GM03348 (cell line): ENCODE measurements around the gene VRK3.

Experiments
- DNase-seq: peaks from one replicate; pipeline ENCODE4 v3.0.0; 2012; ENCODE audit warnings: low spot score

The VRK3 gene

GRCh38 chr19:50030225-50030624 is 5.1 kb upstream of the VRK3 start:
- DNase-seq, result no peak

DNA sequence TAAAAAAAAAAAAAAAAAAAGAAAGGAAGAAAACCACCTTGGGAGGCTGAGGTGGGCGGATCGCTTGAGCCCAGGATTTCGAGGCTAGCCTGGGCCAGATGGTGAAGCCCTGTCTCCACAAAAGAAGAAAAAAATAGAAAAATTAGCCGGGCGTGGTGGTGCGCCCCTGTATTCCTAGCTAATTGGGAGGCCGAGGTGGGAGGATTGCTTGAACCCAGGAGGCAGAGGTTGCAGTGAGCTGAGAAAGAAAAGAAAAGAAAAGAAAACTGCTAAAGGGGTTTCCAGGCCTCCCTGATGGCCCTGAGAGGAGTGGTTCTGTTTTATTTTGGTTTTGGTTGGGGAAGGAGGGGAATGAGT is 1.4 kb upstream of the VRK3 start:
- DNase-seq, result no peak

DNA sequence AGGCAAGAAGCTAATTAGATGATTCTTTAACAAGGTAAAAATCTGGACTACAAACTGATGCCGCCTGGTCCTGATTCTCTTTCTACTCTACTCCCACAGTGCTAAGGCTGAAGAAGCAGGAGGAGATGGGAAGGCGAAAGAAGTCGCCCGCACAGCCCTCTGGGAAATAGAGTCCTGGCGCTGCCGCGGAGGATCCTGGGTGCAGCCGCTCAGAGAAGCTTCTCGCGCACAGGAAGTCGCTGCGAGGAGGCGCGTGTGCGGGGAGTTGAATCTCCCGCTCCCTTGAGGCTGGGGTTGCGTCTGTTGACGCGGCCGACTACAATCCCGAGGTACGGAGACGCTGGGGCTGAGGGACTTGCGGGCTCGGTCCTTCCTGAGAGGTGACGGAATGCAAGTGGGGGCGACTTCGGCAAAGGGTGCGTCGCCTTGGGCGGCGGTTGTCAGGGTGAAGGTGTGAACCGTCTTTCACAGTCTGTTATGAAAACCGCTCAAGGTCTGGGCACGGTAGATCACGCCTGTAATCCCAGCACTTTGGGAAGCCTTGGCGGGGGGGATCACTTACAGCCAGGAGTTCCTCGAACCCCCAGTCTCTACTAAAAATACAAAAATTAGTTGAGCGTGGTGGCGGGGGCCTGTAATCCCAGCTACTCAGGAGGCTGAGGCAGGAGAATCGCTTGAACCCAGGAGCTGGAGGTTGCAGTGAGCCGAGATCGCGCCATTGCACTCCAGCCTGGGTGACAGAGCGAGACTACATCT is 800 bp upstream of the VRK3 start, which contains the start of gene ZNF473:
TSS of gene ZNF473 (plus strand) at position 212 of the 756 bp plus-strand sequence. CDS start 5,078 bp downstream, outside the sequence.
- DNase-seq, result peak; percentile 92

GRCh38 chr19:50024719-50025021 is 502 bp downstream of the VRK3 start:
- no peak for DNase-seq

GRCh38 chr19:50022823-50023222 is 2.3 kb downstream of the VRK3 start:
- no peak for DNase-seq

DNA sequence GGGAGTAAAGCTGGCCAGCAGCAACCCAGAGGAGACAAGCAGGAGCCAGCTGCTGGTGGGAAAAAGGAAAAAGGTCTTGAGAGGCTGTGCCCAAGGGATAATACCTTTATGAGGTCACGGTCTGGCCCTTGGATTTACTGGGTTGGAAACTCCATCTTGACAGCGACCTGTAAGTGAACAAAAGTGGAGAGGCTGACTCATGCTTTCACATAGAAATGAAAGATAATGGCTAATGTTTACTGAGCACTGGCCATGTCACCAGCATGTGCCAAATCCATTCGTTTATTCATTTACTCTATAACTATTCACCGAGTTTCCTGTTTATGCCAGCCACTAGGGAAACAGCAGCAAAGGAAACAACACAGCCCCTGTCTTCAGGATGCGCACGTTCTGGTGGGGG is 4.7 kb downstream of the VRK3 start:
- no peak for DNase-seq

GRCh38 chr19:50016225-50016807 is 8.9 kb downstream of the VRK3 start:
- no peak for DNase-seq

- DNase-seq, result peak; percentile 17
Observed at GRCh38 chr19:50008532-50008931, 16.6 kb downstream of the VRK3 start.

GRCh38 chr19:50007947-50008346 is 17.2 kb downstream of the VRK3 start:
- no peak for DNase-seq

GRCh38 chr19:50007170-50007569 is 18.0 kb downstream of the VRK3 start:
- DNase-seq, result no peak

GRCh38 chr19:50005428-50005827 is 19.7 kb downstream of the VRK3 start:
- DNase-seq, result no peak

DNA sequence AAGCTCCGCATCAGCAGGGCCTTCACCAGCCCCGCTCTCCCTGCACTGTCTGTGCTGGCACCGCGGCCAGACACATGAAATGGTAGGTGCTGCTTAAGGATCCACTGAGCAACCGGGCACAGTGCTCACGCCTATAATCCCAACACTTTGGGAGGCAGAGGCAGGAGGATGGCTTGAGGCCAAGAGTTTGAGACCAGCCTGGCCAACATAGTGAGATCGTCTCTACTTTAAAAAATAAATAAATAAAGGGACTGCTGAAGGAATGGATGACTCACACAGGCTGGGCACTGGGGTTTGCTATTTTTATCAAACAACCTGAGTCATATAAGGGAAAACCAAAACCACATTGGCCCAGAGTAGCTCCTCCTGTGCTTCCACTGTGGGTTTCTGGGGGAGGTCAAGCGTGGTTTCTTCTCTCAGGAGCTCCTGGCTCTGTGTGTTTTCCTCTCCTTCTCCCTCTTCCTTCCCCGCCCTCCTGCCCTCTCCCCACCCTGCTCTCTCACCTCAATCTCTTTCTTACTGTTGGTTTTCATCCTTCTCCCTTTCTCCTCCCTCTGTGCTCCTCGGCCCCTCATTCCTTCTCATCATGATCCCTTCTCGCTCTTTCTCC is 21.3 kb downstream of the VRK3 start:
- peak; percentile 94 for DNase-seq

DNA sequence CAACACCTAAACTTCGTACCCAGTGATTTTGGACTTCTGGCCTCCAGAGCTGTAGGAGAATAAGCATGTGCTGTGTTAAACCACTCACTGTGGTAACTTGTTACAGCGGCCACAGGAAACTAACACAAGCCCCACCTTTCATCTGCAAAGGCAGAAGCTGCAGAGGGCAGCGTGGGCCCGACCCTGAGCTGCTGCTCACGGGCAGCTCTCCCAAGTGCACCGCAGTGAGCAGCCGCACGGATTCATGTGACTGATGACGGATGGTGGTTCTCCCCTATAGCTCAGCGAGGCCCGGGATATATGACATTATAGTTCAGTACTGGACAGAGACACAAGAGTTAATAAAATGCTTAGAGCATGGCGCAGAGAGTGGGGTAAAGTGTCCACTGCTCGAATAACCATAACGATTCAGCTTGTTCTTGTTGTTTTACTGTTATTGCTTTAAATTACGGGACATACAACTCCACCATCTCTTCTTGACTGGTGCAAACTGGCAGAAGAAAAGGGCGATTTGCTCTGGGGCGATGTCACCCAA is 21.9 kb downstream of the VRK3 start:
- DNase-seq, result no peak

- DNase-seq, result no peak
Observed at GRCh38 chr19:50002386-50002960, 22.7 kb downstream of the VRK3 start.

DNA sequence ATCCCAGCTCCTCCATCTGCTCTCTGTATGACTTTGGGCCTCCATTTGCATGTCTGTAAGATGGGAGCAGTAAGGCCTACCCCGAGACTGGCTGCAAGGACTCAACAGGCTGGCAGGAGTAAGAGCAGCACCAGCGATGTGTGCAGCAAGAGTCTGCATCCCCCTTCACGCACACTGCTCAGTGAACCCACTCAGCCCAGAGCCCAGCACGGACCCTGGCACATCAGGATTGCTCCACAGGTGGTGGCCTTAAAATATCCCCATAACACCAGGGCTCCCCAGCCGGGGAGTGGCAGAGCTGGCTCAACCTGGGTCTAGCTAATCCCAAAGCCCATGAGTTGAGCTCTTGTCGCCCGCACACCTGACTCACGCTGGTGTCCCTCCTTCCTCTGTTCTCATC is 23.4 kb downstream of the VRK3 start:
- DNase-seq, result no peak

- DNase-seq, result no peak
Observed at GRCh38 chr19:50000841-50001557, 24.2 kb downstream of the VRK3 start.

DNA sequence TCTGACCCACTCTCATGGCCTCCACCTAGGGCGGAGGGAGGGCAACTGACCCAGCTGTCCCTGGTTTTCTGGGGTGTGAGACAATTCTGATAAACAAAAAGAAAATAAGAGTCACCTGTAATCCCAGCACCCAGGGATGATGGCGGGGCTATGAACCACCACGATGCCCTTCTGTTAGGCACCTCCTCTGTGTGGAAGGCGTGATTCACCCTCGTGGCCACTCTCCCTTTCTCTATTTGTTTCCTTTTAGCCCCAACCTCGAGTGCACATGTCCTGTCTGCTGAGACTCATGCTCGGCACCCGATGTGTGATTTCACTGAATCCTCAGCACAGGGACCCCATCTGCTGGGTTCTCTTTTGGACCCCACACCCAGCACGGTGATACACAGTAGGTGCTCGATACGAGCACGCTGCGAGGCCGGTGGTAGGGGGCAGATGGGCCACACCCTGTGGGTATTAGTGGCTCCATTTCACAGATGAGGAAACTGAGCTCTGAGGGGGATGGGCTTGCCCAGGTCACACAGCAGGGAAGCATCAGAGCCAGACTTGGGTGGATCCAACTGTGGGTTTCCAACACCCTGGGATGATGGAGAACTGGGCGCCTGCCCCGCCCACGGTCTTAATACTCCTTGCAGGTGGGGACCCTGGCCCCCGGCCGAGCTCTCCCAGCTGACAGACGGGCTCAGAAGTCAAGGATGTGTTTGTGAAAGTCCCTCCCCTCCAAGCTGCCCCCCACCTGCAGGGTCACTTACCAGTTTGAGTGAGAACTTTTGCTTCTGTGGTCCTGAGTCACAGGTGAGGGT is 24.9 kb downstream of the VRK3 start:
- DNase-seq, result no peak

DNA sequence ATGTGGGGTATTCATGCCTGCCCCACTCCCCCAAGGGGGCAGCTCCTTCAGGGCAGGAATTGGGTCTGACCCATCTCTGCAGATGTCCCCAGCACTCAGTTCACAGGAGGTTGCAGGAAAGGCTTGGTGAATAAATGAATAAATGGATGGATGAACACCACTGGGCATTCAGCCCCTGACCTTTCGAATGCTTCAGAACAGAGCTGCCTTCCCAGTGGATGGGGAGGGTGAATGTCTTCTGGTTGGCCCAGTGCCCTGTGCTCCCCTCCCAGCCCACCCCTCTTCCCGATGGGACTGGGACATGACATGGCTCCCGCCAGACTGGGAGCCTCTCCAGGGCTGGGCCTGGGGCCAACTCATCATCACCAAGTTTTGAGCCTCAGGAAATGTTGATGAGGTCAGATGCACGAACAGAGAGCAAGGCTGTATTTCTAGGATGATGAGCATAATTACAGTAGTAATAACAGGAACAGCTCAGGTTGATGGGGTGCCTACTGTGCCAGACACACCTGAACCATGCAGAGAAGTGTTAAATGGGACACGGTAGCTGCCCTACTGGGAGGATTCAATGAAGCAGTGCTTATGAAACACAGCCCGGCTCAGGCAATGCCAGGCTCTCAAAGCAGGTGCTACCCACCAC is 25.7 kb downstream of the VRK3 start:
- no peak for DNase-seq

DNA sequence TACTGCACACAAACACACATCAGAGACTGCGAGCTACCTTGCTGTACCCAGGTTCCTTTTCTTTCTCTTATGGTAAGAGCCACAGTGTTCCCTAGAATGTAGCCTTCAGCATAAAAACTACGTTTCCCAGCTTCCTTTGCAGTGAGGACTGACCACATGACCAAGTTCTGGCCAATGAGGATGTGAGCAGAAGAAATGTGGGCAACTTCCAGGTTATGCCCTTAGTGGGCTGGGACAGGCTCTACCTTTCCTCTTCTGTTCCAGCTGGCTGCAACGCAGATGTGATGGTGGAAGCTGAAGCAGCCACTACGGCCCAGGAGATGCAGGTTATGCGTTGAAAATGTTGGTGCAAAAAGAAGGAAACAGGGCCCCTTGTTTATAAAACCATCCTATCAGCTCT is 27.5 kb downstream of the VRK3 start:
- DNase-seq, result peak; percentile 39

GRCh38 chr19:49988433-49988832 is 36.7 kb downstream of the VRK3 start:
- peak; percentile 35 for DNase-seq

- DNase-seq, result no peak
Observed at GRCh38 chr19:49988007-49988406, 37.2 kb downstream of the VRK3 start.
